Right cardiac atrium (tissue), 5 donors: ENCODE data around the gene DPEP2NB. TPM values are rescaled to one million over a fixed set of nuclear protein-coding genes. Genes with fewer than 3 reads are reported as not detected.
A peak's percentile ranks its signal among the peaks of the same experiment; 100 is the strongest.
"Not testable (repeated sequence)": the region's sequence is repeated elsewhere in the genome, so short reads cannot be mapped to it uniquely, and the experiment has no call there.

ENCODE experiments used
- ATAC-seq, 2 donors: fragments of 200-7000 bp; cut with Tn5 transposase; one replicate each; pipeline versions ENCODE4 v1.8.0 to v1.9.1; 2020; ENCODE audit warnings: moderate library complexity in 2 of 2, mild to moderate bottlenecking in 1 of 2
- DNase-seq, 3 donors: peaks; one replicate each; pipeline ENCODE4 v3.0.0-alpha.2; 2020
- H3K27ac ChIP-seq: one replicate; pipeline ENCODE4 v1.5.1; 2013; ENCODE audit warnings: mild to moderate bottlenecking, low read length, control low read depth, moderate library complexity
- H3K27me3 ChIP-seq: one replicate; pipeline ENCODE4 v1.6.1; 2013; ENCODE audit not compliant: control insufficient read depth, insufficient read depth
- H3K4me1 ChIP-seq: one replicate; pipeline ENCODE4 v1.6.1; 2013; ENCODE audit warnings: low read length; ENCODE audit not compliant: control insufficient read depth, insufficient read depth
- H3K4me3 ChIP-seq: one replicate; pipeline ENCODE4 v1.5.1; 2013; ENCODE audit warnings: low read length, control low read depth
- H3K9me3 ChIP-seq: one replicate; pipeline ENCODE4 v1.6.1; 2013; ENCODE audit warnings: low read length; ENCODE audit not compliant: control insufficient read depth
- WGBS: extraction: QIAGEN DNeasy Blood & Tissue Kit; methylation state at CpG from one replicate; pipeline ENCODE4 v1.1.7; 2013; 5-methylcytosine and 5-hydroxymethylcytosine counted together
- intact Hi-C, 4 donors: fragments of 100-400 bp; cut with DNase I; formaldehyde crosslinking; loops; one replicate each; pipeline versions ENCODE4 v1.11.0 to v1.14.0; 2022 to 2023
- polyA plus RNA-seq: library from polyadenylated mRNA; stranded (reverse); fragments of 200-250 nt; gene quantifications from one replicate; pipeline ENCODE4 v1.2.3, GENCODE V29; 2013
- total RNA-seq, 4 donors: library from RNA; stranded (reverse); fragmentation: NEBNext Ultra II Directional; extraction: Animal tissue kit (Norgen Biotek cat#: 25700); gene quantifications; one replicate each; pipeline ENCODE4 v1.2.1, GENCODE V29; 2021
- donor health status: healthy with polysubstance abuse.
- donor health status: DM: no; HTN: yes; CAD: no.
- donor health status: DM: no; HTN: no; CAD: no.
- donor health status: DM: no; HTN: yes; CAD: no; lungs with severe emphysema.
- donor health status: DM: yes; HTN: yes; CAD: no.

DPEP2NB gene
- total and polyA plus RNA-seq, 5 donors, result not detected

DNA sequence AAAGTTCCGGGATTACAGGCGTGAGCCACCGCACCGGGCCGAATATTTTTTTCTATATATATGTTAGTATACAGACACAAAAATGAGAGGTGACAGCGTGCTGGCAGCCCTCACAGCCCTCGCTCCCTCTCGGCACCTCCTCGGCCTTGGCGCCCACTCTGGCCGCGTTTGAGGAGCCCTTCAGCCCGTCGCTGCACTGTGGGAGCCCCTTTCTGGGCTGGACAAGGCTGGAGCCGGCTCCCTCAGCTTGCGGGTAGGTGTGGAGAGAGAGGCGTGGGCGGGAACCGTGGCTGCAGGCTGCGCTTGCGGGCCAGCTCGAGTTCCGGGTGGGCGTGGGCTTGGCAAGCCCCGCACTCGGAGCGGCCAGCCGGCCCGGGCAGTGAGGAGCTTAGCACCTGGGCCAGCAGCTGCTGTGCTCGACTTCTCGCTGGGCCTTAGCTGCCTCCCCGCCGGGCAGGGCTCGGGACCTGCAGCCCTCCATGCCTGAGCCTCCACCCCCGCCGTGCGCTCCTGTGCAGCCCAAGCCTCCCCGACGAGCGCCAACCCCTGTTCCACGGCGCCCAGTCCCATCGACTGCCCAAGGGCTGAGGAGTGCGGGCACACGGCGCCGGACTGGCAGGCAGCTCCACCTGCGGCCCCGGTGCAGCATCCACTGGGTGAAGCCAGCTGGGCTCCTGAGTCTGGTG, 33.6 kb downstream of the DPEP2NB start:
- H3K27ac ChIP-seq, result no peak overlapping the region
- 95% methylated on average over 49 of the region's 49 CpGs for WGBS
- no peak overlapping the region for H3K4me3 ChIP-seq
- DNase-seq (peak in 1 of 3 donors; percentile 51), ATAC-seq (no peak)
- H3K27me3 ChIP-seq, result no peaks in the 10 kb centered on the region
- peaks cover 4% of the 10 kb centered on the region for H3K4me1 ChIP-seq
- intact Hi-C loops, result loop anchor here in 1 of 4 donors (10.0 kb wide), 1 partner anchor 63 kb away; no protein-coding TSS in a partner anchor
- H3K9me3 ChIP-seq, result no peaks in the 10 kb centered on the region

DNA sequence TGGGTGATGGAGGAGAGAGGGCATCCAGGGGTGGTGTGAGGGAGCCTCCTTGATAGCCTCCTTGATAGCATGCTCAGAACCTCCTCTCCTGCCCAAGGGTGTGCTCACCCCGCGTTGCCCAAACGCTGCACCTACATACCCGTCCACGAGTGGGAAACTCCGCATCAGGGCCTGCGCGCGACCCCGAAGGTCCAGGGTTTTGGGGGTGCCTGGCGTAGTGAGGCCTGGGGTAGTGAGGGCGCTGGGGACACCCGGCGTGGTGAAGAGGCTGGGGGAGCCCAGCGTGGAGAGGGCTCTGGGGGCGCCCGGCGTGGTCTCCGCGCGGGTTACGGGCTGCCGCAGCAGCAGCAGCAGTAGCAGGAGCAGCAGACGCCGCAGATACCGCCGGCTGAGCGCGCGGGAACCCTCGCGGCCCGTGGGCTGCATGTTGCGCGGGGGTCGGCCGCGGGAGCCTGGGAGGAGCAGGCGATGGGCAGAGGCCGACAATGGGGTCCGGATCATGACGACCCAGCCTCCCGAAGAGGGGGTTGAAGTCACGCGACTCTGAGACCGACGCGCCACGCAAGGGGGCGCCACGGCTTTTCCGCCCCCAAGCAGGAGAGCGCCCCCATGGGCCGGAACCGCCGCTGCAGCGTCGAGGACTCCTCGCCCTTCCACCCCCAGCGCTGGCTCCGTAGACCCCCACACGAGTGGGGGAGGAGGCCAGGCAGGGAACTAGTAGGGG, 35.6 kb downstream of the DPEP2NB start, which contains the start of gene DPEP3:
Gene DPEP3, minus strand, starts transcription at position 545 of the 724 bp plus-strand sequence. Its CDS starts 119 bp downstream, at position 426.
- DNase-seq (peak in 1 of 3 donors; percentile 39), ATAC-seq (no peak)
- Histone ChIP-seq H3K9me3 (no peaks in the 10 kb centered on the region), H3K27me3 (no peaks in the 10 kb centered on the region), H3K27ac (no peak within 1 kb of the TSS), H3K4me3 (no peak within 1 kb of the TSS), H3K4me1 (peaks cover 3% of the 10 kb centered on the region)
- intact Hi-C loops, result loop anchor here in 1 of 4 donors (10.0 kb wide), 1 partner anchor 65 kb away; no protein-coding TSS in a partner anchor
- WGBS, result 56% methylated on average over 62 of the region's 62 CpGs

- Histone ChIP-seq H3K9me3 (no peaks in the 10 kb centered on the region), H3K27me3 (no peaks in the 10 kb centered on the region), H3K27ac (no peak overlapping the region), H3K4me3 (no peak overlapping the region), H3K4me1 (no peaks in the 10 kb centered on the region)
- ATAC-seq (peak in 1 of 2 donors; percentile 69), DNase-seq (peak in 1 of 3 donors; percentile 11)
- intact Hi-C loops, result no loop called here
- 63% methylated on average over 9 of the region's 9 CpGs for WGBS
Observed at GRCh38 chr16:67977469-67978227, 38.1 kb downstream of the DPEP2NB start.

DNA sequence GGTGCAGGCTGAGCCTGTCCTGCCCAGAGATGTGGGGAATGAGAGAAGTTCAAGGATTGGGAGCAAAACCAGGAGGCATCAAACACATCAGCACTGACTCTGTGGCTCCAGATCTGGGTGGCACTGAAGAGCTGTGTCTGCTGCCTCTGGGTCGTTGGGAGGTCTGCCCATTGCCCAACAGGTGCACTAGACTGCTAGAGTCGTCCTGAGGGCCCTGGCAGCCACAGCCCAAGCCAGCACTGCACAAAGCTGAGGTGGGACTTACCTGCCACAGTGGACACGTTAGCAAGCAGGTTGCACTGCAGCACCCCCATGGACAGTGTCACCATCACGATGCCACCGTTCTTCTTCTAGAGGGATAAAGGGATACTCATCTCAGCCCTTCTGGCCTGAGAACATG, 38.7 kb downstream of the DPEP2NB start:
- Histone ChIP-seq H3K27me3 (no peaks in the 10 kb centered on the region), H3K4me1 (no peaks in the 10 kb centered on the region), H3K27ac (no peak overlapping the region), H3K9me3 (no peaks in the 10 kb centered on the region), H3K4me3 (no peak overlapping the region)
- DNase-seq, result no peak
- 54% methylated on average over 5 of the region's 5 CpGs for WGBS
- ATAC-seq, result peak in 1 of 2 donors; percentile 6
- intact Hi-C loops, result no loop called here

- no peak for DNase-seq
- 85% methylated on average over 2 of the region's 2 CpGs for WGBS
- intact Hi-C loops, result no loop called here
- H3K27ac ChIP-seq, result no peak overlapping the region
- H3K4me3 ChIP-seq, result no peak overlapping the region
- ATAC-seq, result peak in 1 of 2 donors; percentile 3
- H3K27me3 ChIP-seq, result no peaks in the 10 kb centered on the region
- H3K9me3 ChIP-seq, result no peaks in the 10 kb centered on the region
- no peaks in the 10 kb centered on the region for H3K4me1 ChIP-seq
Observed at GRCh38 chr16:67976205-67976604, 39.5 kb downstream of the DPEP2NB start.

DNA sequence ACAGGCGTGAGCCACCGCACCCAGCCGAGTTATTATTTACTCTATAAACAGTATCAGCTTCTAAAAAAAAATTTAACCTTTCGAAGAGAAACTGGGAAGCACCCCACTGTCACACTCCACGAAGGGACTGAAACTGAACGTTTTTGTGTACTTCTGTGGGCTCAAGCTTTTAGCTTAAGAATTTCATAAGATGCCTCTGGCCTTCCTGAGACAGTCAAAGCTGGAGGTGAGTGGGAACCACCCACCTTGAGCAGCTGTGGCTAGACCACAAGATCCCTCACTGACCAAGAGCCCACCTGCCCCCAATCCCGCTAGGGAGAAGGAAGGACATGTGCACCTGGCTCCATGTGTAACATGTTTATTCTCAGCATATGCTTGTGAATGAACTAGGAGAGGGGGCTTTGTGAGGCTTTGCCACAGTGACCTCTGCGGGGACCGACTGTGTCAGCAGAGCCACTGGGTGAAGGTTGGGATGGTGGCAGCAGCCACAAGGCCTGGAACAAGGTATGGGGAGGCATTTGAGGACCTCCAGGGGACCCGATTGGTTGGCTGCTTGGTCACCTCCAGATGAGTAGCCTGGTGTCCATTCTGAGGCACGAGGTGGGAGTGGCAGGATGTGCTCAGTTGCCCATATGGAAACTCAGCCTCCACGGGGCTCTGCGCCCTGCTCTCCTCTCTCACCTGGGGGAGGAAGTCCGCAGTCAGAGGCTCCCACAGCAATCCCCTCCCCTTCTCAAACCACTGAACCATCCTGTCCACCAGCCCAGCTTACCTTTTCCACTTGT, 40.2 kb downstream of the DPEP2NB start:
- no peaks in the 10 kb centered on the region for H3K27me3 ChIP-seq
- no peaks in the 10 kb centered on the region for H3K4me1 ChIP-seq
- intact Hi-C loops, result no loop called here
- 79% methylated on average over 14 of the region's 14 CpGs for WGBS
- ATAC-seq (no peak), DNase-seq (no peak)
- H3K4me3 ChIP-seq, result no peak overlapping the region
- no peak overlapping the region for H3K27ac ChIP-seq
- no peaks in the 10 kb centered on the region for H3K9me3 ChIP-seq

DNA sequence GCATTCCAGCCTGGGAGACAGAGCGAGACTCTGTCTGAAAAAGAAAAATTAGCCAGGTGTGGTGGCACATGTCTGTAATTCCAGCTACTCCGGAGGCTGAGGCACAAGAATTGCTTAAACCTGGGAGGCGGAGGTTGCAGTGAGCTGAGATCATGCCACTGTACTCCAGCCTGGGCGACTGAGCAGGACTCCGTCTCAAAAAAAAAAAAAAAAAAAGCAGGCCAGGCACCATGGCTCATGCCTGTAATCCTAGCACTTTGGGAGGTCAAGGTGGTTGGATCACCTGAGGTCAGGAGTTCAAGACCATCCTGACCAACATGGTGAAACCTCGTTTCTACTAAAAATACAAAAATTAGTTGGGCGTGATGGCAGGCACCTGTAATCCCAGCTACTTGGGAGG, 43.4 kb downstream of the DPEP2NB start:
- ATAC-seq, intact Hi-C loops, DNase-seq, H3K27ac ChIP-seq, H3K9me3 ChIP-seq, H3K4me3 ChIP-seq, H3K27me3 ChIP-seq, H3K4me1 ChIP-seq: not testable (repeated sequence)
- WGBS, result 94% methylated on average over 7 of the region's 7 CpGs

DNA sequence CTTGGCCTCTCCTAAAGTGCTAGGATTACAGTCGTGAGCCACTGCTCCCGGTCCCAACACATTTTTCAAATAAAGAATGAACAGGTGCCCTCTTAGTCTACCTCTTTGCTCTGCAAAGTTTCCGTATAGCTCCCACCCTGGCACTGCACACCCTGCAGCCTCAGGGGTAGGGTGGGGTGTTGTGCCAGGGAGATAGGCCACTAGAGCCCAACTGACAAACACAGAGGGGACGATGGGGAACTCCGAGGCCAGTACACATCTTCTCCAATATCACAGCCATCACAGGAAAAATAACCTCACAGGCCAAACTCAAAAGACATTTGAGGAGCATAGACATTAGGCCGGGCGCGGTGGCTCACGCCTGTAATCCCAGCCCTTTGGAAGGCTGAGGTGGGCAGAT, 44.6 kb downstream of the DPEP2NB start:
- Histone ChIP-seq H3K4me3 (no peak overlapping the region), H3K4me1 (peaks cover 10% of the 10 kb centered on the region), H3K27ac (no peak overlapping the region), H3K27me3 (no peaks in the 10 kb centered on the region), H3K9me3 (no peaks in the 10 kb centered on the region)
- no peak for DNase-seq
- no peak for ATAC-seq
- WGBS, result 92% methylated on average over 9 of the region's 9 CpGs
- intact Hi-C loops, result no loop called here

- Histone ChIP-seq H3K4me3 (peak overlapping the region; percentile 73), H3K4me1 (peaks cover 20% of the 10 kb centered on the region), H3K27me3 (no peaks in the 10 kb centered on the region), H3K27ac (peak overlapping the region; percentile 52), H3K9me3 (no peaks in the 10 kb centered on the region)
- ATAC-seq (peak; percentile 0 to 4), DNase-seq (peak in 2 of 3 donors; percentile 41 to 77)
- WGBS, result 44% methylated on average over 40 of the region's 40 CpGs
- intact Hi-C loops, result no loop called here
Observed at GRCh38 chr16:67969254-67970039, 46.3 kb downstream of the DPEP2NB start.
